PC-9 (cell line): ENCODE data around the gene NR6A1.

Experiments
- CTCF ChIP-seq: fragments of 200-600 bp; sonication (generic); conservative IDR thresholded peaks from 2 replicates; pipeline ENCODE4 v1.6.1; 2017; ENCODE audit warnings: mixed run types, antibody characterized with exemption, mild to moderate bottlenecking, moderate library complexity
- EZH2 ChIP-seq: fragments of 200-600 bp; sonication (generic); IDR thresholded peaks from 2 replicates; pipeline ENCODE4 v1.8.0; 2017; ENCODE audit warnings: antibody characterized with exemption, low read depth

GRCh38 chr9:124510650-124511425 is 260.3 kb downstream of the NR6A1 start:
- no peak for TF ChIP-seq CTCF
- TF ChIP-seq EZH2: no peak
